NT2/D1 (cell line): Measurements from ENCODE around the gene IGLON5.

Source experiments
- YY1 ChIP-seq: IDR thresholded peaks from 2 replicates; pipeline ENCODE4 v1.6.1; 2011; ENCODE audit not compliant: insufficient read length, insufficient read depth
- ZNF274 ChIP-seq: IDR thresholded peaks from 2 replicates; pipeline ENCODE4 v1.6.1; 2011; ENCODE audit warnings: mild to moderate bottlenecking, low read depth, low read length

GRCh38 chr19:51367565-51368365 is 56.3 kb downstream of the IGLON5 start:
- no peak for TF ChIP-seq ZNF274
- no peak for TF ChIP-seq YY1
